ENCODE measurements around the gene GOPC.

- TF ChIP-seq CTCF (IDR thresholded peaks at IDR 0.05; ENCODE audit: insufficient read depth, low read length) (no peak), REST (IDR thresholded peaks at IDR 0.05; ENCODE audit: insufficient replicate concordance, low read depth) (no peak)
Measured at GRCh38 chr6:117615750-117616390, 13.6 kb upstream of the GOPC start.
